ENCODE measurements around the gene PRKG1. TPM values are rescaled to one million over a fixed set of nuclear protein-coding genes. Genes with fewer than 3 reads are reported as not detected.

Gene PRKG1
- total and polyA plus RNA-seq, 2 of the 4 experiments (the other 2 are of a cell fraction), result 3.5 to 18.3 TPM

DNA sequence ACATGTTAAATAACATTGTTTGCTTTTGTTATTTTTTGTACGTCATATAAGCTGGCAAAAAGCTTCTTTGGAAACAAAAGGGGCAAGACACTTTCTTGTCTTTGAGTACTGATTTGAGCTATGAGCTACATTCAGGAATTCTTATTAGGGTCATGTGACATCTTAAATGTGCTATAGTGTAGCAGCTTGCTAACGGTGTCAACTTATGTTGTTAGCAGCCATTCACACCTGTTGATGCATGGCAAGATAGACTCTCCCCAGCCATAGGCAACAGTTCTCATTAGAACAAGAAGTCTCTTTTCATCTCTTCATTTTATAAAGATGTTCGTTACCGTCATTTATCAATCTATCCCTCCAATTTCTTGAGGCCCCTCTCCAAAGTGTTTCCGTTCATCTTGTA is 411.4 kb downstream of the PRKG1 start:
- no peak overlapping the region for H4K5ac ChIP-seq (ENCODE audit: low read depth, low read length)
- 0 out of 2 replicates have a peak, but pooled peaks cover 2% of the 10 kb centered on the region for H3K4me1 ChIP-seq (ENCODE audit: control insufficient read depth, insufficient read depth, low read length)
- no peak overlapping the region for H2BK20ac ChIP-seq (ENCODE audit: low read depth, low read length)
- no peak overlapping the region for H4K91ac ChIP-seq (ENCODE audit: insufficient read depth, low read depth, low read length)
- no CpG with 5 or more reads among the region's 5 CpGs for WGBS, 2 experiments (ENCODE audit: extremely low coverage in 2 of 2, insufficient read length in 1 of 2)
- no peak overlapping the region for H3K23ac ChIP-seq (ENCODE audit: low read depth, low read length)
- H2AK5ac ChIP-seq (ENCODE audit: low read depth, low read length), result no peak overlapping the region
- dilution Hi-C loops (cut with HindIII; ENCODE audit: low sequenced_read_pairs, unreplicated experiment), result no loop called here
- no peaks in the 10 kb centered on the region for H3K27me3 ChIP-seq (ENCODE audit: control insufficient read depth, insufficient read depth, low read length)
- no peaks in the 10 kb centered on the region for H3K36me3 ChIP-seq (ENCODE audit: control insufficient read depth, insufficient read depth, low read length)
- DNase-seq, result no peak
- no peaks in the 10 kb centered on the region for H3K9me1 ChIP-seq (ENCODE audit: insufficient read depth, low read length)
- H4K8ac ChIP-seq (ENCODE audit: low read depth in 2 of 2, low read length in 2 of 2), result no peak overlapping the region
- intact Hi-C loops (cut with micrococcal nuclease), result no loop called here
- no peaks in the 10 kb centered on the region for H3K9me3 ChIP-seq (ENCODE audit: control insufficient read depth, insufficient read depth, low read length)
- TF ChIP-seq RAD21 (IDR thresholded peaks at IDR 0.05; ENCODE audit: low read length) (no peak), BHLHE40 (IDR thresholded peaks at IDR 0.05; ENCODE audit: low read depth, low read length) (no peak), FOS (IDR thresholded peaks at IDR 0.05; ENCODE audit: low read depth, low read length) (no peak), SMC3 (IDR thresholded peaks at IDR 0.05; ENCODE audit: low read depth, low read length) (no peak), RFX5 (IDR thresholded peaks at IDR 0.05; ENCODE audit: low read depth, low read length) (no peak), MAFK (IDR thresholded peaks at IDR 0.05; ENCODE audit: low read depth, low read length) (no peak), MAZ (IDR thresholded peaks at IDR 0.05; ENCODE audit: borderline replicate concordance, low read depth, low read length) (no peak)
- TF ChIP-seq, protein P1, sequence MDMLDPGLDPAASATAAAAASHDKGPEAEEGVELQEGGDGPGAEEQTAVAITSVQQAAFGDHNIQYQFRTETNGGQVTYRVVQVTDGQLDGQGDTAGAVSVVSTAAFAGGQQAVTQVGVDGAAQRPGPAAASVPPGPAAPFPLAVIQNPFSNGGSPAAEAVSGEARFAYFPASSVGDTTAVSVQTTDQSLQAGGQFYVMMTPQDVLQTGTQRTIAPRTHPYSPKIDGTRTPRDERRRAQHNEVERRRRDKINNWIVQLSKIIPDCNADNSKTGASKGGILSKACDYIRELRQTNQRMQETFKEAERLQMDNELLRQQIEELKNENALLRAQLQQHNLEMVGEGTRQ (IDR thresholded peaks at IDR 0.05; ENCODE audit: low read depth, low read length), result no peak
- TF ChIP-seq, protein P2, sequence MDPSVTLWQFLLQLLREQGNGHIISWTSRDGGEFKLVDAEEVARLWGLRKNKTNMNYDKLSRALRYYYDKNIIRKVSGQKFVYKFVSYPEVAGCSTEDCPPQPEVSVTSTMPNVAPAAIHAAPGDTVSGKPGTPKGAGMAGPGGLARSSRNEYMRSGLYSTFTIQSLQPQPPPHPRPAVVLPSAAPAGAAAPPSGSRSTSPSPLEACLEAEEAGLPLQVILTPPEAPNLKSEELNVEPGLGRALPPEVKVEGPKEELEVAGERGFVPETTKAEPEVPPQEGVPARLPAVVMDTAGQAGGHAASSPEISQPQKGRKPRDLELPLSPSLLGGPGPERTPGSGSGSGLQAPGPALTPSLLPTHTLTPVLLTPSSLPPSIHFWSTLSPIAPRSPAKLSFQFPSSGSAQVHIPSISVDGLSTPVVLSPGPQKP (IDR thresholded peaks at IDR 0.05; ENCODE audit: borderline replicate concordance, low read depth, low read length), result no peak
- TF ChIP-seq, protein P3, sequence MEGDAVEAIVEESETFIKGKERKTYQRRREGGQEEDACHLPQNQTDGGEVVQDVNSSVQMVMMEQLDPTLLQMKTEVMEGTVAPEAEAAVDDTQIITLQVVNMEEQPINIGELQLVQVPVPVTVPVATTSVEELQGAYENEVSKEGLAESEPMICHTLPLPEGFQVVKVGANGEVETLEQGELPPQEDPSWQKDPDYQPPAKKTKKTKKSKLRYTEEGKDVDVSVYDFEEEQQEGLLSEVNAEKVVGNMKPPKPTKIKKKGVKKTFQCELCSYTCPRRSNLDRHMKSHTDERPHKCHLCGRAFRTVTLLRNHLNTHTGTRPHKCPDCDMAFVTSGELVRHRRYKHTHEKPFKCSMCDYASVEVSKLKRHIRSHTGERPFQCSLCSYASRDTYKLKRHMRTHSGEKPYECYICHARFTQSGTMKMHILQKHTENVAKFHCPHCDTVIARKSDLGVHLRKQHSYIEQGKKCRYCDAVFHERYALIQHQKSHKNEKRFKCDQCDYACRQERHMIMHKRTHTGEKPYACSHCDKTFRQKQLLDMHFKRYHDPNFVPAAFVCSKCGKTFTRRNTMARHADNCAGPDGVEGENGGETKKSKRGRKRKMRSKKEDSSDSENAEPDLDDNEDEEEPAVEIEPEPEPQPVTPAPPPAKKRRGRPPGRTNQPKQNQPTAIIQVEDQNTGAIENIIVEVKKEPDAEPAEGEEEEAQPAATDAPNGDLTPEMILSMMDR (conservative IDR thresholded peaks at IDR 0.05; ENCODE audit: low read depth, low read length), result no peak
- H3K14ac ChIP-seq (replicated peaks; ENCODE audit: low read depth, low read length), result no peak overlapping the region
- ChIA-PET CTCF (interaction anchor here (0.9 kb wide), 1 partner anchor 8 kb away, joined by 3 read pairs; no protein-coding TSS in a partner anchor), POLR2A (ENCODE audit: unreplicated experiment) (no interaction called here)
- H2AFZ ChIP-seq (replicated peaks; ENCODE audit: low read length, poor library complexity), result no peak overlapping the region
- no peak overlapping the region for H2AK9ac ChIP-seq (replicated peaks; ENCODE audit: low read depth, low read length, poor library complexity)
- in situ Hi-C loops (cut with MboI; ENCODE audit: low sequenced_read_pairs), result no loop called here
- no peak overlapping the region for H2BK120ac ChIP-seq (ENCODE audit: low read depth, low read length)
- no peak overlapping the region for H3K4ac ChIP-seq (ENCODE audit: low read depth, low read length)
- no TSS peak for BruUV-seq (replicated peaks)
- H3K4me3 ChIP-seq (ENCODE audit: insufficient read depth, low read depth, low read length), result no peak overlapping the region
- no peaks in the 10 kb centered on the region for H4K20me1 ChIP-seq (ENCODE audit: insufficient read depth, low read length)
- no peak overlapping the region for H2BK15ac ChIP-seq (ENCODE audit: low read depth, low read length)
- H3K18ac ChIP-seq (ENCODE audit: low read depth, low read length), result no peak overlapping the region
- no peak overlapping the region for H3K56ac ChIP-seq (ENCODE audit: extremely low read depth, insufficient read depth, low read length)
- H3K27ac ChIP-seq (ENCODE audit: insufficient read depth, low read length), result no peak overlapping the region
- ATAC-seq (ENCODE audit: low read depth), result no peak
- H3K4me2 ChIP-seq (ENCODE audit: low read depth, low read length), result no peak overlapping the region
- no peak overlapping the region for H2BK5ac ChIP-seq (ENCODE audit: low read depth, low read length, poor library complexity, severe bottlenecking)
- H3K79me1 ChIP-seq (ENCODE audit: low read depth in 1 of 2, low read length in 2 of 2), result 0 out of 4 replicates have a peak, but pooled peaks cover 0 to 7% of the 10 kb centered on the region in 2 experiments
- H3K9ac ChIP-seq (ENCODE audit: low read depth, low read length), result no peak overlapping the region
